ENCODE data around the gene NOCT. TPM values are rescaled to one million over a fixed set of nuclear protein-coding genes. Genes with fewer than 3 reads are reported as not detected.

The NOCT gene
- total RNA-seq, 1 experiment from 2014 or later = 20.4 TPM

DNA sequence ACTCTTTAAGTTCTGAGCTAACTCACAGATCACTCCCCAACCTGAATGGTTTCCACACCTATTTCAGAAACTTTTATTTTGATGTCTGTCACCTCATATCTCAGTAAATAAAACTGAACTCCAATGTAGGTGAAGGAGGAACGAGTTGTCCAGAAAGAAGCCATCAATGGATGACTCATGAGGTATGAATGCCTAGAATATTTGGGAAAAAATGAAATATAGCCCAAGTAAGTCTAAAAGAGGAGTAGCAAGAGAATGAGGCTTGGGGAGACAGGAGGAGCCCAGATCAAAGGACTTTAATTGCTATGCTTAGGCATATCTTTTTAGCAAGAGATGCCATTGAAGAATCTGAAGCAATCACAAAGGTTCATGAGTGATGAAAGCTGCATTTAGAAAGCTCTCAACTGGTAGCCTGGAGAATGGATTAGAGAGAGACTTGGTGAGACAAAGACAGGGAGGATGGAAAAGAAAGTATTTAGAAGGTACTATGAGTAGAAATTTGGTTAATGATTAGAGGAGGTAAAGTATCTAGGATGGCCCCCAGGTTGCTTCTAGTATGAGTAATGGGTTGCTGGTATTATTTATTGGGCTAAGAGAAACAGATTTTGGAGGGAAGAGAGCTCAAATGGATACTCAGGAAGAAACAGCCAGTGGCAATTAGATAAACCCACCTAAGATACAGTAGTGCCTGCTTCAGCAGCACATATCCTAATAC, 39.4 kb downstream of the NOCT start:
- ChIA-PET POLR2A (interaction anchor here (1.1 kb wide), 1 partner anchor 41 kb away, joined by 3 read pairs; no protein-coding TSS in a partner anchor), RAD21 (ENCODE audit: low non-redundant PET in 1 of 2, low total read pairs in 2 of 2, uncharacterized antibody in 2 of 2, unreplicated experiment in 2 of 2) (no interaction called here), CTCF (no interaction called here)
- Histone ChIP-seq H4K20me1 (ENCODE audit: insufficient read depth) (peaks cover 9% of the 10 kb centered on the region), H3K4me1 (ENCODE audit: control insufficient read depth in 1 of 2, insufficient read depth in 2 of 2, low read length in 2 of 2) (peaks cover 0 to 13% of the 10 kb centered on the region in 2 experiments; a peak in 2 of 4 replicates), H3K9me2 (ENCODE audit: insufficient read depth) (no peaks in the 10 kb centered on the region), H3K4me3 (replicated peaks in 1 of 2; ENCODE audit: low read depth in 1 of 2, low read length in 2 of 2) (no peak overlapping the region), H3K27ac (ENCODE audit: low read depth, low read length) (no peak overlapping the region), H3K9ac (ENCODE audit: low read length) (no peak overlapping the region), H3K36me3 (ENCODE audit: control insufficient read depth in 1 of 2, insufficient read depth in 2 of 2, low read length in 2 of 2) (peaks cover 10 to 17% of the 10 kb centered on the region in 2 experiments; a peak in 1 of 4 replicates), H2AFZ (ENCODE audit: low read depth, low read length, poor library complexity, severe bottlenecking) (no peak overlapping the region), H3K79me2 (ENCODE audit: insufficient read depth, low read length) (peaks cover 31% of the 10 kb centered on the region), H3K4me2 (ENCODE audit: low read length) (no peak overlapping the region), H3K27me3 (ENCODE audit: insufficient read depth, low read length) (no peaks in the 10 kb centered on the region), H3K9me3 (ENCODE audit: control insufficient read depth in 1 of 2, insufficient read depth in 1 of 2, low read depth in 1 of 2, low read length in 2 of 2) (no peaks in the 10 kb centered on the region)
- intact Hi-C loops (cut with micrococcal nuclease) = no loop called here
- TF ChIP-seq JUND (IDR thresholded peaks at IDR 0.05) = no peak
- no peak for TF ChIP-seq ELF1 (IDR thresholded peaks at IDR 0.05; ENCODE audit: borderline replicate concordance, low read depth)
- TF ChIP-seq POLR2AphosphoS5 (IDR thresholded peaks at IDR 0.05; ENCODE audit: low read depth, low read length) = no peak
- no peak for TF ChIP-seq FOSL1 (IDR thresholded peaks at IDR 0.05; ENCODE audit: low read depth)
- TF ChIP-seq ZBTB33 (IDR thresholded peaks at IDR 0.05; ENCODE audit: extremely low read depth, insufficient replicate concordance, low read length) = no peak
- TF ChIP-seq EGR1 (IDR thresholded peaks at IDR 0.05; ENCODE audit: low read depth) = no peak
- no peak for TF ChIP-seq RAD21 (IDR thresholded peaks at IDR 0.05; ENCODE audit: low read depth)
- no peak for TF ChIP-seq ATF3 (IDR thresholded peaks at IDR 0.05)
- no peak for TF ChIP-seq REST (IDR thresholded peaks at IDR 0.05; ENCODE audit: low read depth)
- no peak for TF ChIP-seq ZNF274 (IDR thresholded peaks at IDR 0.05; ENCODE audit: low read depth, low read length)
- no peak for TF ChIP-seq CEBPB (IDR thresholded peaks at IDR 0.05; ENCODE audit: low read depth)
- no peak for TF ChIP-seq POLR2A (IDR thresholded peaks at IDR 0.05; ENCODE audit: borderline replicate concordance, extremely low read depth, insufficient read depth, insufficient read length)
- TF ChIP-seq SIN3A (IDR thresholded peaks at IDR 0.05; ENCODE audit: low read depth) = no peak
- no peak for TF ChIP-seq EZH2 (IDR thresholded peaks at IDR 0.05)
- TF ChIP-seq, protein P1, sequence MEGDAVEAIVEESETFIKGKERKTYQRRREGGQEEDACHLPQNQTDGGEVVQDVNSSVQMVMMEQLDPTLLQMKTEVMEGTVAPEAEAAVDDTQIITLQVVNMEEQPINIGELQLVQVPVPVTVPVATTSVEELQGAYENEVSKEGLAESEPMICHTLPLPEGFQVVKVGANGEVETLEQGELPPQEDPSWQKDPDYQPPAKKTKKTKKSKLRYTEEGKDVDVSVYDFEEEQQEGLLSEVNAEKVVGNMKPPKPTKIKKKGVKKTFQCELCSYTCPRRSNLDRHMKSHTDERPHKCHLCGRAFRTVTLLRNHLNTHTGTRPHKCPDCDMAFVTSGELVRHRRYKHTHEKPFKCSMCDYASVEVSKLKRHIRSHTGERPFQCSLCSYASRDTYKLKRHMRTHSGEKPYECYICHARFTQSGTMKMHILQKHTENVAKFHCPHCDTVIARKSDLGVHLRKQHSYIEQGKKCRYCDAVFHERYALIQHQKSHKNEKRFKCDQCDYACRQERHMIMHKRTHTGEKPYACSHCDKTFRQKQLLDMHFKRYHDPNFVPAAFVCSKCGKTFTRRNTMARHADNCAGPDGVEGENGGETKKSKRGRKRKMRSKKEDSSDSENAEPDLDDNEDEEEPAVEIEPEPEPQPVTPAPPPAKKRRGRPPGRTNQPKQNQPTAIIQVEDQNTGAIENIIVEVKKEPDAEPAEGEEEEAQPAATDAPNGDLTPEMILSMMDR (IDR thresholded peaks at IDR 0.05 in 2 of 3, conservative IDR thresholded peaks at IDR 0.05 in 1 of 3; ENCODE audit: borderline replicate concordance in 1 of 3, insufficient read depth in 1 of 3, low read depth in 2 of 3, low read length in 2 of 3) = no peak
- no peak for TF ChIP-seq TCF7L2 (IDR thresholded peaks at IDR 0.05; ENCODE audit: borderline replicate concordance, extremely low read depth, insufficient read depth, insufficient read length)
- no peak for TF ChIP-seq CBX3 (IDR thresholded peaks at IDR 0.05; ENCODE audit: low read depth)
- no peak for TF ChIP-seq MAX (IDR thresholded peaks at IDR 0.05)
- TF ChIP-seq YY1 (IDR thresholded peaks at IDR 0.05; ENCODE audit: extremely low read depth, insufficient replicate concordance, low read depth, low read length) = no peak
- TF ChIP-seq SP1 (IDR thresholded peaks at IDR 0.05; ENCODE audit: low read depth) = no peak
- no peak for DNase-seq (ENCODE audit: low read depth, low spot score)
- no TSS peak for BruUV-seq (replicated peaks)
- peak; percentile 40; the same call in 1 of the 2 replicates for ATAC-seq

Data from HCT116 (cell line).